ENCODE data around the gene SLC35F4.
"Not testable (repeated sequence)": the region's sequence is repeated elsewhere in the genome, so short reads cannot be mapped to it uniquely, and the experiment has no call there.

SLC35F4 gene

GRCh38 chr14:57869617-57870016 lies 3.7 kb upstream of the SLC35F4 start:
- TF ChIP-seq CTCF (IDR thresholded peaks at IDR 0.05; ENCODE audit: borderline replicate concordance, insufficient read depth, low read depth, low read length), result no peak
- no peak overlapping the region for H3K4me3 ChIP-seq (ENCODE audit: low read depth, low read length)

GRCh38 chr14:57866199-57866705 lies 360 bp upstream of the SLC35F4 start:
- H3K4me3 ChIP-seq (ENCODE audit: low read depth, low read length), result no peak overlapping the region
- TF ChIP-seq CTCF (IDR thresholded peaks at IDR 0.05; ENCODE audit: borderline replicate concordance, insufficient read depth, low read depth, low read length), result no peak

- no peak overlapping the region for H3K4me3 ChIP-seq (ENCODE audit: low read depth, low read length)
- no peak for TF ChIP-seq CTCF (IDR thresholded peaks at IDR 0.05; ENCODE audit: borderline replicate concordance, insufficient read depth, low read depth, low read length)
Measured at GRCh38 chr14:57865066-57865402, 858 bp downstream of the SLC35F4 start.

GRCh38 chr14:57864659-57865058 lies 1.2 kb downstream of the SLC35F4 start:
- H3K4me3 ChIP-seq (ENCODE audit: low read depth, low read length), result no peak overlapping the region
- TF ChIP-seq CTCF (IDR thresholded peaks at IDR 0.05; ENCODE audit: borderline replicate concordance, insufficient read depth, low read depth, low read length), result no peak

GRCh38 chr14:57863471-57863870 lies 2.4 kb downstream of the SLC35F4 start:
- no peak overlapping the region for H3K4me3 ChIP-seq (ENCODE audit: low read depth, low read length)
- TF ChIP-seq CTCF (IDR thresholded peaks at IDR 0.05; ENCODE audit: borderline replicate concordance, insufficient read depth, low read depth, low read length), result no peak

- H3K4me3 ChIP-seq (ENCODE audit: low read depth, low read length), result not testable (repeated sequence)
Measured at GRCh38 chr14:57855666-57856065, 10.2 kb downstream of the SLC35F4 start.

- TF ChIP-seq CTCF (IDR thresholded peaks at IDR 0.05; ENCODE audit: borderline replicate concordance, insufficient read depth, low read depth, low read length), result no peak
- no peak overlapping the region for H3K4me3 ChIP-seq (ENCODE audit: low read depth, low read length)
Measured at GRCh38 chr14:57854571-57854970, 11.3 kb downstream of the SLC35F4 start.

- TF ChIP-seq CTCF (IDR thresholded peaks at IDR 0.05; ENCODE audit: borderline replicate concordance, insufficient read depth, low read depth, low read length), result no peak
Measured at GRCh38 chr14:57851354-57851753, 14.5 kb downstream of the SLC35F4 start.

More at GRCh38 chr14:57851354-57851753, 14.5 kb downstream of the SLC35F4 start:
- no peak overlapping the region for H3K4me3 ChIP-seq (ENCODE audit: low read depth, low read length)

All from GM12875 (cell line).